Stimulated activated CD8-positive, alpha-beta memory T cell treated with anti-CD3 and anti-CD28 coated beads, Interleukin-12 subunit alpha, Interleukin-12 subunit beta, amount 100 ng/mL, for 24 hours (primary cell): Measurements from ENCODE around the gene ITFG1.
A peak's percentile ranks its signal among the peaks of the same experiment; 100 is the strongest.

Source experiments
- DNase-seq: peaks from one replicate; pipeline ENCODE4 v3.0.0-alpha.2; 2020; ENCODE audit errors: extremely low read depth

ITFG1 gene

DNA sequence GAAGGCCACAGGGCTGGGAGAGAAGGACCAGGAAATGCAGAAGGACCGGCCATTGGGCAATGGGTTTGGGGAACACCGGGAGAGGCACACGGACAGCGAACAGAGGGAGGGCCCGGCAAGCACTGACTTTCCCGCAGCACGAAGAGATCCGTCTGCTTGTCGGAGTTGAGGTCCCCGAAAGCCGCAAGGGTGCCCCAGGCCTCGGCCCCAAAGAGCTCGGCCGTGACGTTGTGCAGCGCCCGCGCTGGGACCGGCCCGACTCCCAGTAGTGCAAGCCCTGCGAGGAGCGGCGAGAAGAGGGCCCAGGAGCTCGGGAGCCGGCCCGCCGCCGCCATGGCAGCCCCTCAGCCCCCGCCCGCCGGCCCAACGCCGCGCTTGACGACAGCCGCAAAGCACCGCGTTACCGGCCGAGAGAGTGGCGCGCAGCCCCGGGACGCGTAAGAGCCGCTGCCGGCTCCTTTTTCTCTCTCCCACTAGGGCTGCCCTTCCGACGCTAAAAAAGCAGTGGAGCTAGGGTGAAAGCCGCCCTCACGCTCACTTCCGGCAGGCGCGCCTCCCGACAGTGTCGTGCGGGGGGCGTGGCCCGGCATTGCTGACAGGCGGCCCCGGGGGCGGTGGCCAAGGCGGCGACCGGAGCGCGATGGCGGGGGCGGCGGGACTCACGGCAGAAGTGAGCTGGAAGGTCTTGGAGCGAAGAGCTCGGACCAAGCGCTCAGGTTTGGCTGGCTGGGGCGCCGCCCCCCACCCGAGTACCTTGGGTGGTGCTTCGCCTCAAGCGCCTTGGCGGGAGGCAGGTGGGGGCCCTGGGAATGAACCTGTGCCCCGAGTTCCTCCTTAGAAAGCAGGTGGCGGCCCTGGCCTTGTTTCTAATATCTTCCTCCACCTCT is at the start of gene ITFG1, which contains the start of gene PHKB:
ITFG1 (minus strand) TSS at position 353 of the 887 bp plus-strand sequence; CDS start at position 335, 18 bp downstream.
PHKB (plus strand) TSS at position 621 of the 887 bp plus-strand sequence; CDS start at position 641, 20 bp downstream.
- DNase-seq = peak; percentile 89

GRCh38 chr16:47507701-47508100 is 46.8 kb upstream of the ITFG1 start:
- DNase-seq = no peak

GRCh38 chr16:47506800-47507199 is 45.9 kb upstream of the ITFG1 start:
- DNase-seq = no peak

DNA sequence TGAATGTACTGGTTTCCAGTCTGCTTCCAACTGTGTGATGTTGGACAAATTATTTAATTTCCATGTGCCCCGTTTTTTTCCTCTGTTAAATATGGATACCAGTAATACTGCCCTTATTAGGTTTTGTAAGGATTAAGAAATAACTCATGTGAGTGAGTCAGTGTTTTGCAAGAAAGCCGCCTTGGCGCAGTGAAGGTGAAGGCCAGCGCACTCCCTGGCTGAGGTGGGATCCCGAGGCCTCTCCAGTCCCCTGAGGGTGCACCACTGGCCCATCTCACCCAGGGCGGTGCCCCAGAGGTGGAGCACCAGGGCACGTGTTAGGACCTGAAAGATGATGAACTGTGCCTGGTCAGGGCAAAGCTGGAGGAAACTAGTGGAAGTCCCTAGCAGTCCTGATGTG is 43.7 kb upstream of the ITFG1 start:
- DNase-seq = no peak

GRCh38 chr16:47503936-47504335 is 43.1 kb upstream of the ITFG1 start:
- DNase-seq = no peak

- no peak for DNase-seq
Measured at GRCh38 chr16:47499700-47500264, 38.9 kb upstream of the ITFG1 start.

GRCh38 chr16:47499080-47499699 is 38.3 kb upstream of the ITFG1 start:
- DNase-seq = no peak

DNA sequence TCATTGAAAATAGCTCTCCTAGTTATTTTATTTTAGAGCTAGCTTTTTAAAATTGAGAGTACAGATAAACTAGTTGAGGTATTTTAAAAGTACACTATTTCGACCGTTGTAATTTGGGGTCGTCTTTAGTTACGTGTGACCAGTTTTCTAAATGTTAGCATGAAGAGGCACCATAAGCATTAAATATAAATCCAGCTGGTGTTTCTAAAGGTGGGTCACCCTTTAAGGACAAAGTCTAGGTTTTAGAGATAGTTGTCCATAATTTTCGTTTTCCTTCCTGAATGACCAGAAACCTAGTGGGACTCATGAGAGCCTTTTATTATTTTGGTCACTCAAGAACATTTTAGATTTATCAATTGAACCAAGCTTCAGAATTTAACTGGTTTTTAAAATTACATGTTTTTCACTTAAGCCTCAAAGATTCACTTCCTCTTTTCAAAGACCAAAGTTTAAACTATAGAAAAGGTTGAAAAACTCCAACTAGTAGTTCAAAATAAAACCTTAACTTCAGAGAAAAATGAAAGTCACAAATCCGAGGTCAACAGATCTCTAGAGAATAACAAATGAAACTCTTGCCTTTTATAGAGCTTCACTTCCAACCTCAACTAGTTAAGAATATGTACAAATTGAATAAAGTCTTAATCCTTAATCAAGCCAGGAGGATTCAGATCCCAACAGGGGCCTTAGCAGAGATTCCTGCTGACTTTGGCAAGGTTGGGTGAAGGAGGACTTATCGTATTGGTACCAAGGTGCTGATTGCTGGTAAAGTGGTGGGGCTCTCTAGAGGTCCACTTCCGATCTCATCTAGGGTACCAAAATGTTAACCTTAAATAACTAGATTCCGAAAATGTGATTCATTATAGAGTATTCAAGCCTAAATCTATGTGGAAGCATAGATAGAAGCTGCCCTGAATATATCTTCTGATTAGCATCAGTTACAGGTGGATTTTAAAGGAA is 32.8 kb upstream of the ITFG1 start:
- no peak for DNase-seq

DNA sequence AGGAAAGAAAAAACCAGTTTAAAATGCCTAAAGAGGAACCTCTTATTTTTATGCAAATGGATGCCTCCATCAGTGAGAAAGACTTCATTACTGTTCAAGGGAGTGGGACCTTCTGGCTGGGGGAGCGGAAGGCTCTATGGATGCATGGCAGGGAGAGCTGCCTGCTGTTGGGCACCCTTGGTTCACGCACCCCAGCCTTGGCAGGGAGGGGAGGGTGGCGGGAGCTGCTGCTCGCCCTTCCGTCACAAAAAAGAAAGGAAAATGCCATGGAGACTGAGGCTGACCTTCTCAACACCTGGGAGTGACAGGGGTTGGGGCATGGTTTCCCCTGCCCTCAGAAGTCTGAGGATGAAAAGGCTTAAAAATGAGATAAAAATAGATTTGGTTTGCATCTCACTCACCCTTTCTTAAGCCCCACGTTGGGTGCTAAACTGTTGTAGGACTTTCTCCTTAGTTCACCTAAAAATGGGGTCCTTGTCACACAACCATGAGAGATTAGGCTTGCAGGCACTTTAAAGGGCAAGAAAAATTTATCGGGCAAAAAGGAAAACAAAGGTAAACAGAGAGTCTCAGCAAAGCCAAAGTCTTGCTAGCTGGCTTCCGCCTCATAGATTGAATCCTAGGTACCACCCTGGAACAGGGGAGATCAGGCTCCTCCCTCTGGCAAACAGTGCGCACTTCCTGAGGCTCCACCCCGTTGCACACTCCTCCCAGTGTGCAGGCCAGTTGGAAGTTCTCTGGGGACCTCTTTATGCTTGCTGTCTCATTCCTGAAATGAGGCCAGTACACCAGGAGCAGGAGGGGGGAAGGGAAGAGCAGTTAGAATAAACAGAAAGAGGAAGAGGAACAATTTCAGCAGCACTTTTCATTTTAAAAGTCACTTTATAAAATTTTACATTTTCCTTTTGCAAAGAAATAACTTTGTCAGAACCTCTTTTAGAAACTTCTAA is 31.8 kb upstream of the ITFG1 start:
- DNase-seq = no peak

DNA sequence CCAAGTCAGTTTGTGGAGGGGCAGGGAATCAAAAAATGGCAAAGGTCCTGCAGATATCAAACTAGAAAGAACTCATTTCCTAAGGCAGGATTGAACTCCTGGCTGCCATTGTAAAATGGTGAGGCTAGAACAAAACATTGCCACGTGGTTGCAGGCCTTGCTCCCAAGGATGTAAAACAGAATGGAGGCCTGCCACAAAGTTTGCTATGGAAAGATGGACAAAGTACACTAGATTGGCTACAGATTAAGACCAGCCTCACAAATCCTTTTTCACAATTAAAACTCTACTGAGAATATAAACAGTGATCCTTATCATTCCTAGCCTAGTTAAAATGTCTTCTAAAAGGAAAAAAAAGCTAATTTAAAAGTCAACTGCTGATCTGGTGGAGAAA is 31.2 kb upstream of the ITFG1 start:
- DNase-seq = no peak

DNA sequence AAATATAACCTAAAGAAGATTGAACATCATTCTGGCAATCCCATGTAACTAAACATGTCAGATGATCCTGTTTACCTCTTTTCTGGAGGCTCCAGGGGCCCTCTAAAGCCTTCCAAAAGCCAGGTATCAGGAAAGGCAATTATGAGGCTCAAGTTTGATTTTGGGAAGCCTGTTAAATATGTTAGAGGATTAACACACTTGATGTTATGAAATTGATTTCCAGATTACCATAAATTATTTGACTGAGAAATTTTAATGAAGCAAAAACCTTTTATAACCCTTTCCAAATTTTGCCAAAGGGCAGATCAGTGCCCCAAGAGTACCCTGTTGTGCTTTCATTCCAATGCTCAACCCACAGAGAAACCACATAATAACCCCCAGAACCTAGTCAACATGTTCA is 29.6 kb upstream of the ITFG1 start:
- DNase-seq = no peak

DNA sequence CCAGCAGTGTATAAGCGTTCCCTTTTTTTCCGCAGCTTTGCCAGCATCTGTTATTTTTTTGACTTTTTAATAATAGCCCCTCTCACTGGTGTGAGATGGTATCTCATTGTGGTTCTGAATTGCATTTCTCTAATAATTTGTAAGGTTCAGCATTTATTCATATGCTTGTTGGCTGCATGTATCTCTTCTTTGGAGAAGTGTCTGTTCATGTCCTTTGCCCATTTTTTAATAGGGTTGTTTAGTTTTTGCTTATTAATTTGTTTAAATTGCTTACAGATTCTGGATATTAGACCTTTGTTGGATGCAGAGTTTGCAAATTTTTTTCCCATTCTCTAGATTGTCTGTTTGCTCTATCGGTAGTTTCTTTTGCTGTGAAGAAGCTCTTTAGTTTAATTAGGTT is 27.2 kb upstream of the ITFG1 start:
- DNase-seq = no peak

DNA sequence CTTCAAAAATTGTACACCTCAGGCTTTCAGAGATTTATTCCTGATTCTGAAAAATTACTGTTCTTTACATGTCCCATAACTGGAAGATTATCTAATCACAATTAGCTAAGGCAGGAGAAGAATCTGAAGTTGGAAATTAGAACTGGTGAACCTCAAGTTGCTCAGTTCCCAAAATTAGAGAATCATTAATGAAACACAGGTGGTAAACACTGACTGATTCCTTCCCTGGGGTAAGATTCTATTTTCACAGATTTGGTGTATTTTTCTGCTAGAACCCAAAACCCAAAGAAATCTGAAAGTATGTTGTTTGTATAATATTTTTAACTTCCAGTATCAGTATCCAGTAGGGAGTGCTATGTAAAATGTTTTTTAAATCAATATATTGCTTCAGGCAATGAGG is 26.0 kb upstream of the ITFG1 start:
- DNase-seq = no peak

DNA sequence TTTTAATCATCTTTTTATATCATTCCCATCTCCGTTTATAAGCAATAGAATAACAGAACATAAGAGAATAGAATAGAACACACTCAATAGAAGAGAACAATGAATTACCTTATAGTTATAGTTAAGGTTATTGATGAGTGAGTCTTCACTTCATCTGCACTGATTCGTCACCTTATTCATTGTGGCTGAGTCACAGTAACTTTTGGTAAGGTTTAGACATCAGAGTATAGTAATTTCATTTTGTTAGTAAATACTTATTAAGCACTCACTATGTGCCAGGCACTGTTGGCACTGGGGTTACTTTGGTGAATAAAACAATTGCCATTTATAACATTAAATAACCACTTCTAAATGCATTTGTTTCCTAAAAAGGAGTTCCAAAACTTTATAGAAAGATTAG is 22.8 kb upstream of the ITFG1 start:
- DNase-seq = no peak

DNA sequence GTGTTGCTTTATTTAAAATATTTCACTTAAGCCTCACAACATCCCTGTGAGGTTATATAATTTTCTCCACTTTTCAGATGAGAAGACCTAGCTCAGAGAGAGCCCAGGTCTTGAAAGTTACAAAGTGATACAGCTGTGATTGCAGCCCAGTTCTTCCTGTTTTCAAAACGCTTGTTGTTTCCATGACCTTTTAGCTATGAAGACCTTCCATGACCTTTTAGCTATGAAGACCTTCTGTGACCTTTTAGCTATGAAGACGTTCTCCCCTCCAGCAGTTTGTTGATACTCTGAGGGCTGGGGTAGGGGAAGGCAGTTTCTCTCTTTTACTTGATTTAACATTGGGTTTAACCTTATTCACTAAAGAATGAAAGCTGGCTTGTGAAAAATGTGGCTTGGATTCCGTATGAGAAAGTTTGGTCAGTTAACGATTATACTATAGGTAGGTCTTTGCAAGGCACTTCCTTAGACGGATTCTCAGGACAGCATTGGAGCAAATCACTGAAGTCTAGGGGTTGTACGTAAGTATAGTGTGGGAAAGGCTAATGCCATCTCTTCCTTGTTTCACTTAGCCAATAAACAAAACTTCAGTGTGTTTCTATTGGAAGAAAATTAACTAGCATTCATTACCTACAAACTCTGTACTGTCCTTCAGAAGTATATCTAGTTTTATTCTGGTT is 21.0 kb upstream of the ITFG1 start:
- no peak for DNase-seq

DNA sequence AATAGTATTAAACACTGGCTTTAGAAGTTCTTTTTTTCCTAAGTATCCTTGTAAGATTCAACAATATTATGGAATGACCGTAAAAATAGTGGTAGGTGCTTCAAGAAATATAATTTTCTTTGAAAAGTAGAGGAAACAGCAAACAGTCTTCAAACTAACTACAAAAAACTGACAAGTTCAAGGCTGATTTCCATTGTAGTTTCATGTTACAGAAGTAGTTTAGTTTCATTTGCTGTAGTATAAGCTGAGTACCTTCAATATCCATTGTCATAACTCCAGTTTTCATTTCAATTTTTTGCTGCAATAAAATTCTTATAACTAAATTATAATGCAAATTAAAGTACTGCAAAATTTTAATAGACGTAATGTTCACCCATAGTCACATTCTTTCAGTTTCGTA is 19.5 kb upstream of the ITFG1 start:
- no peak for DNase-seq

GRCh38 chr16:47477679-47478078 is 16.8 kb upstream of the ITFG1 start:
- DNase-seq = no peak

- no peak for DNase-seq
Measured at GRCh38 chr16:47476654-47477345, 15.9 kb upstream of the ITFG1 start.

- DNase-seq = no peak
Measured at GRCh38 chr16:47475786-47476185, 14.9 kb upstream of the ITFG1 start.
